GM12891 (cell line): ENCODE measurements around the gene RASGEF1C.

Experiments used
- DNase-seq: peaks from one replicate; pipeline ENCODE4 v3.0.0; 2011; ENCODE audit warnings: low spot score; ENCODE audit not compliant: insufficient read length
- FAIRE-seq: peaks from 2 replicates; lab custom pipeline; 2011; peaks lifted over from hg19 to GRCh38; lab: Jason Lieb, UNC
- PAX5 ChIP-seq: IDR thresholded peaks from 2 replicates; pipeline ENCODE4 v1.6.1; 2011; ENCODE audit warnings: low read length, moderate library complexity, mild to moderate bottlenecking; ENCODE audit not compliant: insufficient read depth, severe bottlenecking
- POLR2A ChIP-seq: IDR thresholded peaks from 2 replicates; pipeline ENCODE4 v1.6.1; 2011; ENCODE audit warnings: low read depth, low read length, control low read depth
- POLR2AphosphoS5 ChIP-seq: IDR thresholded peaks from 2 replicates; pipeline ENCODE4 v1.6.1; 2011; ENCODE audit warnings: low read depth, low read length, control low read depth
- POU2F2 ChIP-seq: IDR thresholded peaks from 2 replicates; pipeline ENCODE4 v1.6.1; 2011; ENCODE audit warnings: low read depth, mild to moderate bottlenecking, control low read depth, low read length, moderate library complexity
- SPI1 ChIP-seq: IDR thresholded peaks from 2 replicates; pipeline ENCODE4 v1.6.1; 2011; ENCODE audit warnings: low read depth, low read length, control low read depth
- TAF1 ChIP-seq: IDR thresholded peaks from 2 replicates; pipeline ENCODE4 v1.6.1; 2011; ENCODE audit warnings: low read depth, low read length, control low read depth

Gene RASGEF1C

GRCh38 chr5:180115326-180116076, 93.5 kb downstream of the RASGEF1C start:
- FAIRE-seq (no peak), DNase-seq (no peak)
- TF ChIP-seq PAX5 (no peak), POLR2AphosphoS5 (no peak), POLR2A (no peak)

GRCh38 chr5:180114304-180115003, 94.6 kb downstream of the RASGEF1C start:
- FAIRE-seq = no peak
- no peak for TF ChIP-seq TAF1
- no peak for TF ChIP-seq POLR2AphosphoS5
- no peak for TF ChIP-seq SPI1
- no peak for TF ChIP-seq POLR2A
- TF ChIP-seq PAX5 = no peak
- TF ChIP-seq POU2F2 = no peak

GRCh38 chr5:180113660-180114303, 95.2 kb downstream of the RASGEF1C start:
- FAIRE-seq = no peak
- no peak for DNase-seq
- TF ChIP-seq TAF1 (no peak), POU2F2 (no peak)

More at GRCh38 chr5:180114304-180115003, 94.6 kb downstream of the RASGEF1C start:
- DNase-seq = no peak

- FAIRE-seq (no peak), DNase-seq (no peak)
- no peak for TF ChIP-seq POLR2A
- TF ChIP-seq POLR2AphosphoS5 = no peak
- no peak for TF ChIP-seq SPI1
- TF ChIP-seq TAF1 = no peak
- no peak for TF ChIP-seq PAX5
- no peak for TF ChIP-seq POU2F2
Observed at GRCh38 chr5:180112181-180112861, 96.7 kb downstream of the RASGEF1C start.

GRCh38 chr5:180111273-180112002, 97.6 kb downstream of the RASGEF1C start:
- TF ChIP-seq POLR2A = no peak
- TF ChIP-seq TAF1 = no peak
- no peak for DNase-seq
- FAIRE-seq = no peak

- TF ChIP-seq PAX5 (no peak), TAF1 (no peak), POU2F2 (no peak)
- no peak for DNase-seq
- FAIRE-seq = no peak
Observed at GRCh38 chr5:180109920-180110319, 99.1 kb downstream of the RASGEF1C start.

- TF ChIP-seq POU2F2 (no peak), PAX5 (no peak), TAF1 (no peak), SPI1 (no peak), POLR2A (no peak), POLR2AphosphoS5 (no peak)
- DNase-seq (no peak), FAIRE-seq (no peak)
Observed at GRCh38 chr5:180107005-180107404, 102.0 kb downstream of the RASGEF1C start.

GRCh38 chr5:180105827-180106312, 103.1 kb downstream of the RASGEF1C start:
- DNase-seq = no peak
- no peak for FAIRE-seq
- TF ChIP-seq SPI1 = no peak
- TF ChIP-seq POLR2AphosphoS5 = no peak
- TF ChIP-seq PAX5 = no peak
- no peak for TF ChIP-seq POU2F2
- TF ChIP-seq POLR2A = no peak
- TF ChIP-seq TAF1 = no peak

- no peak for TF ChIP-seq TAF1
- no peak for TF ChIP-seq PAX5
- TF ChIP-seq POU2F2 = no peak
- TF ChIP-seq POLR2A = no peak
- no peak for TF ChIP-seq POLR2AphosphoS5
- no peak for TF ChIP-seq SPI1
- FAIRE-seq (no peak), DNase-seq (no peak)
Observed at GRCh38 chr5:180104168-180104530, 104.9 kb downstream of the RASGEF1C start.
